SW480 (cell line): Measurements from ENCODE around the gene RNF13.
"Not testable (repeated sequence)": the region's sequence is repeated elsewhere in the genome, so short reads cannot be mapped to it uniquely, and the experiment has no call there.

Experiments used
- DNase-seq: peaks from one replicate; pipeline ENCODE4 v3.0.0-alpha.2; 2016; ENCODE audit warnings: low spot score

Gene RNF13

DNA sequence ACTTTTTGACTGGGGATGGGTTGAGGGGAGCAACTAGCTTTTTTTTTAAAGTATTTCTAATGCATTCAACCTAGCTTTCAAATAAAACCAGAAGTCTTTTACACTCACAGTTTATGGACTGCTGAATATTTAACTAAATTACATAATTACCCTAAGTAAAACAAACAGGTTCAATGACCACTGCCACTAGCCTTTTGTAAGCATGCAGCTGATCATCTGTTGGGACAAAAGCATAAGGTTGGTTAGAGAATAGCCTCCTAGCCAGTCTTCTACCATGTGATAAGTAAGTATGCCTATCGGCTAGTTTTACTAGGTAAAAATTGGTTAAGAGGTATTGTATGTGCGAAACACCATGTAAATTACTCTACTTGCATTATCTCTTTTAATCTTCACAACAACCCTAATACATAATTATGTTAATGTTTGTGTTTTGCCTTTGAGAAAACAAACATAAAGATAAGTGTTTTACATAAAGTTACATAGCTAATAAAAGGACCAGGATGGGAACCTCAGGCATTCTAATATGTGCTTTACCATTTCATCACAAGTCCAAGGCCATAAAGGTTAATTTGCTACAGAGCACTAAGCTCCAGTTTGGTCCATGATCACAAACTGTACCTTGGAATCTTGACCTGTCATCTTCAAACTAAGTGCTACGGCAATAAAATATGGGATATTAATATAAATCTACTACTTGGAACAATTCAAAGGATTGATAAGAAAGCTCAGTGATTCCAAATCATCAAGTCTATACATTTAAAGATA is 144.5 kb downstream of the RNF13 start:
- no peak for DNase-seq

- no peak for DNase-seq
Measured at GRCh38 chr3:149958171-149958796, 145.3 kb downstream of the RNF13 start.

DNA sequence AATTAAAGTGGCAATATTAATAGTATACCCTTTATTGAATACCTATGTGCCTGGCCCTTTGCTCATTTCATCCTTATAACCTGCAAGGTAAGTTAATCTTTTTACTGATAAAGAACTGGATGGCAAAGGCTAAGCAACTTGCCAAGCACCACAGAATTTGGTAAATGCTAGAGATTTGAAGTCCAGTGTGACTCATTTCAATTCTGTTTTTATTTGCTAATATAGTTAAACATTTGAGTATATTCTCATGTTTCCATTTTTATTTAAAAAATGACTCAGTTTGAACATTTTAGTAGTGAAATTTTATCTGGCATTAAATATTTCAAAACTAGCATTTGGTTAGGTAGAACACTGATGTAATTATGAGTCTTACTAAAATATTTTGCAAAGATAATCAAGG is 146.4 kb downstream of the RNF13 start:
- DNase-seq, result no peak

DNA sequence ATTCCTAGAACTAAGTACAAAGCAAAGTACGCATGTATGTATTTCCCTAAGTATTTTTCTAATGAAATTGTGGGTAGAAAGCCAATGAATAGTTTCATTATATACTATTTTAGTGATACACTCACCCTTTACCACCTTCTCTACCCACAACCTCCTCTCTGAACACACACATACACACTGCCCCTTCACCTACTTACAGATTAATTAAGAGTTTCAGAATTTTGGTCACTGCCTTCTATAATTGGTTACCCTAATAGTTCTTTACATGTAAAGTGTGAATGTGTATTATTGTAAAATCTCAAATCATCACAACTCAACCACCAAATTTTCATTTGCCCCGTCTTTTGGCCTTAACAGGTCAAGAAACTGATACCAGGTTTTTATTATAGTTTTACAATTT is 150.5 kb downstream of the RNF13 start:
- no peak for DNase-seq

- no peak for DNase-seq
Measured at GRCh38 chr3:149964291-149964690, 151.3 kb downstream of the RNF13 start.

DNA sequence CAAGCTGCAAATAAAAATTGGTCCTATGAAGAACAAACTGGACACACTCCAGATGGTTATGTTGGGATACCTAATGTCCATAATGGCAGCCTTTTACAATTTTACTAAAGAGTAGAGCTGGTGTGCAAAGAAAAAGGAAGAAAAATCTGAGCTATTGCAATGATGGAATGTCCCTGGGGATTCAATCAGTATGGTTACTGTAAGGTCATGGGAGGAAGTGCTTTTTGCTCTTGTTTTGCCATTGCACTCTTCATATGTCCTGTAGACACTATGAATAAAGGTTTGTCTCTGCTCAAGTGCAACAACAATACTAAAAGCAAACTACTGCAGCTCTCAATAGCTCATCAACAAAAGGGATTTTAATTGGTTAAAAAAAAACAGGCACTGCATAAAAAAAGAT is 152.3 kb downstream of the RNF13 start:
- no peak for DNase-seq

DNA sequence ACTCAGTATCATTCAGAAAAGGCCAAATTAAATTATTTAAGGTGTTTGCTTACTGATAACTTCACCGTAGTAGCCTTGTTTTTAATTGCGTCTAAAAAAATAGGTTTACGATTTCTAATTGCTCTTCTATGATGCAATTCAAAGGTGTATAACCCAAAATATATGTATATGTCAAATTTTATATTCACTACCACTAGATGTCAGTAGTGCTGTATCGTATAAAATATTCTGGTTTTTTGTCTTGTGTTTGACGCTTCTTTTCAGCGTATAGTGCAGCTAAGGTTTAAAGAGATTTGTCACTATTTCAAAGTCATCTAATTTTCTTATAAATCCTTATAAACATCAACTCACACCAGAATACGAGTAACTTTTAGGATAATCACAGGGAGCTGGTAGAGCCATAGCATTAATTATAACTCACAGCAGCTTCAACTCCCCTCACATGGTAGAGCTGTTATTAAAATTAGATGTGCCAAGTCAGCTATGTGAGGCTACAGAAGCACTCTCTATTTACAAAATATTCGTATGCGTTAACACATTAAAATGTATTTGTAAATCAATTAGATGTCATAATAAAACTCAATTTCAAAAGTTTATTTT is 154.2 kb downstream of the RNF13 start:
- DNase-seq, result peak; percentile 69

GRCh38 chr3:149968216-149968615 is 155.2 kb downstream of the RNF13 start:
- DNase-seq, result peak; percentile 47

DNA sequence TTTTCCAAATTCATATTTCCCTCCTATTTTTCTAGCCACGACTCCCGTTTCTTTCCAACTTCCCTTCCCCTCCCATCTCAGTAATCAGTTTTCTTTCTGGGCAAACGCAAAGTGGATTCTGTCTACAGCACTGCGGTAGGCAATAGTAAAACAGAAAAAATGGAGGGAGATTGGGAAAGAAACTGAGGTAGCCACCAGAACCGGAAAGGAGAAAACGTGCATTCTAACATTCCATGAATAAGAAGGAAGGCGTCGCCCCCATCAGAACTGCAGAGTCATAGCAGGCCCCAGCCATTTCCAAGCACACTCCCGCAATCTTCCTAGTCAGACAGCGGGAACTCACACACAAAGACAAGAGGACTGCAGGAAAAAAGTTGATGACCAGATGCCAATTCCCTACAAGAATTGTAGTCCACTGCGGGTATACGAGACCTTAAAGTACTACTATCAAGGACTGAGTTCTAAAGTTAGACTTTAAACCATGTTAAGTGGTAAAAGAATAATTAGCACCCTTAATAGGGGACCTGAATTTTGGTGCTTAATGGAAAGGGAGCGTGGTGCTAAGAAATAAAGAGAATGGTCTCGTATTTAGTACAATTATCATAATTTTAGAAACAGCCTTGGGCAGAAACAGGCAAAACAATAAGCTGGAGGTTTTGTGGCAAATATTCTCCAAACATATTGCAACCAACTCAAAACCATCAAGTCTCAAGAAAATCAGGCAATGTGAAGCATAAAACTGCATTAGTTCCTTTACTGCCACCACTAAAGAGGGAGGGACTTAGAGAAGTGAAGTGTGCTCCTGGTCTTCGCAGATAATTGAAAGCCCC is 156.3 kb downstream of the RNF13 start:
- peak; percentile 84 for DNase-seq

DNA sequence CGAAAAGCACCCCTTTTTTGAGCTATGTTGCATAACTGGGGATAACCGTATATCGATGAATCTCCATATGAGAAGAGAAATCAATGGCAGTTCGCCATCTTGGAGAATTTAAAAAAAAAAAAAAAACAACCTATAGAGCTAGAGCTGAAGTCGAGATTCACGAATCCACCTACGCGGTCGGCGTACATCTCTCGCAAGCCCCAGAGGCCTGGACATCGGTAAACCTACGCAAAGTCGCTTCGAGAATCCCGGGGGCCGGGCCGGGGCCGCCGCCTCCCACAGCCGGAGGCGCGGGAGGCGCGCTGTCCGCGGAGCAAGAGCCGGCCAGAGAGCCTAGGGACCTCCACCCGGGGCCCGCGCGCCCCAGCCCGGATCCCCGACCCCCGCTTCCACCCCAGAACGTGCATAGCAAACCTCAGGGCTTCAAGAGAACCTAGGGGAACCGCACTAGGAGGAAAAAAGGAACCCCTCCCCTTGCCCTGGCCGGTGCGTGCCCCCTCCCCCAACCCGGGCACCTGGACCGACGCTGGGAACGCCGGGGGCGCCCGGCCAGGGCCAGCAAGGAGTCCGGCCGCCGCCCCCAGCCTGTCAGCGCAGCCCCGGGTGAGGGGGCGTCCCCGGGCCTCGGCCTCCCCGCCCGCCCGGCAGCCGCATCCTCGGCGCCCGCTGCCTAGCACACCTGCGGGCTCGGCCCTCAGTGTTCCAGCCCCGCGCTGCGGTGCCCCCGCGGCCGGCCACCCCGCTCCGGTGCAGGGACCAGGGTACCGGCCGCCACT is 157.1 kb downstream of the RNF13 start:
- DNase-seq, result peak; percentile 88

GRCh38 chr3:149970716-149971402 is 157.8 kb downstream of the RNF13 start, which contains the start of gene PFN2:
PFN2 (minus strand) TSS chr3:149970895; CDS start chr3:149970856, 39 bp downstream.
- peak; percentile 76 for DNase-seq

DNA sequence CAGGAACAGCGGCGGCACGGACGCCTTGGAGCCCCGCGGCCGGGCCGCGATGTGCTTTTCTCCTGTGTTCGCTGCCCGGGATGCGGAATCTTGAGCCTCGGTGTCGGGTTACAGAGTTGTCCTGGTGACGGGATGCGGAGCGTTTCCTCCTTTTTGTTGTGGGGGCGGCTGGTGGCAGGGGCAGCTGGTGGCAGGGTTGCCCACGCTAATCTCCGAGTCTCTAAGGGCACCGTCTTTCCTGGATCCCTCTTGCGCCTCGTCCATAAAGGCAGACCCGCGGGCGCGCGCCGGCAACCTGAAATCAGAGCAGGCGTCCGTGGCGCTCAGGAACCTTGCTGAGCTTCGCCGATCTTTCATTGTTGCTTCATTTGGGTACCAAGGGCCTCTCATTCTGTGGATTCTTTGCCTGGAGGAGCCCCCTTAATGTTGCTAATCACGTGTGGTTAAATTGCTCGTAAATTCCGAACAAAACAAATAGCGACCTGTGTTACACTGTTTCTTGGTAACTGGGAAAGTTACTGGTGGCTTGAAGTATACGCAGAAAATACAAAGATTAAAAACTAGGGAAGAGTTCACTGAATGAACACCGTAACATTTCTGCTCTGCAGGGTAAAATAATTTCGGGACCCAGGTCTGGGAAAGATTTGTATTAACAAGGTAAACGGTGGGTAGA is 158.5 kb downstream of the RNF13 start:
- DNase-seq, result peak; percentile 85

GRCh38 chr3:149975919-149976318 is 162.9 kb downstream of the RNF13 start:
- no peak for DNase-seq

- DNase-seq, result no peak
Measured at GRCh38 chr3:149977386-149977785, 164.4 kb downstream of the RNF13 start.

- DNase-seq, result not testable (repeated sequence)
Measured at GRCh38 chr3:149981979-149982378, 169.0 kb downstream of the RNF13 start.

DNA sequence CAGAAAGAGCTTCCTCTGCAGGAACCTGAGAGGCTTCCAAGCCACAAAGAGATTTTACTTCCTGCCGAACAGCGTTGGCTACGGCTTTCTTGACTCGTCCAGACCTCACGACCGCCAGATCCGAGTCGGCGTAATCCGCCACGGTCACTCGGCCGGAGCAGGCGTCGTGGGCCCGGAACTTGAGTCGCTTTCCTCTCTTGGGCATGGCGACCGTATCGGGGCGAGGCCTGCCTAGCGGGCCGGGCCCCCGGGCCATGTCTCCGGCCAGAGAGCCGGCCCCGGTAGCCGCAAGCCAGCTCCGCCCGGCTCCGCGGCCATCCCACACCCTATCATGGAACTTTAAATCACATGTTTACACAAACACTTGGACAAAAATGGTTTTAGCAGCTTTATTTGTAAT is 170.0 kb downstream of the RNF13 start:
- DNase-seq, result not testable (repeated sequence)

DNA sequence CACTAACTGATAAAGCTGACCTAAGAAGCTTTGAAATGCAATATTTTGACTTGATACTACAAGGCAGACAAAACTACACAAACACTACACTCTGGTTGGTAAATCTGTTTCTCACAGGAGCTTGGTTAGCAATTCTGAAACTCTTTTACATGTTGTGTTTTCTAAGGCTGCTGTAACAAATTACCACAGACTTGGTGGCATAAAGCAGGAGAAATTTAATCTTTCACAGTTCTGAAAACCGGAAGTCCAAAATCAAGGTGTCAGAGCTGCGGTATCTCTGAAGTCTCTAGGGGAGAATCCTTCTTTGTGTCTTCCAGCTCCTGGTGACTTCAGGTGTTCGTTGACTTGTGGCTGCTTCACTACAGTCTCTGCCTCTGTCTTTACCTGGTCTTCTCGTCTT is 170.6 kb downstream of the RNF13 start:
- DNase-seq, result no peak

DNA sequence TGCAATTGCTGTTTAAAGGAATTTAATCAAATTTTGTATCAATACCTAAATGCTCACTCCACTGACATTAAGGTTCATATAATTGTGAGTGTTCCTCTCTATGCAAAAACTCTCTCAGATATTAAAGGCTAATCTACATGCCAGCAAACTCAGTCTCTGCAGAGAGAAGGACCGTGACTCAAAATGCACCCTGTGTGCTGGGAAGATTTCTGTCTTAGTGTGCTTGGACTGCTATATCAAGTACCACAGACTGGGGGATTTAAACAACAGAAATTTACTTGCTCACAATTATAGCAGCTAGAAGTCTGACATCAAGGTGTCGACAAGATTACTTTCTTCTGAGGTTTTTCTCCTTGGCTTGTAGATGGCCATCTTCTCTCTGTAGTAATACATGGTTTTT is 176.3 kb downstream of the RNF13 start:
- DNase-seq, result no peak

GRCh38 chr3:149990423-149990948 is 177.5 kb downstream of the RNF13 start:
- no peak for DNase-seq

- no peak for DNase-seq
Measured at GRCh38 chr3:149992416-149993058, 179.5 kb downstream of the RNF13 start.
